H7 (cell line): ENCODE data around the gene HABP2. TPM values are rescaled to one million over a fixed set of nuclear protein-coding genes. Genes with fewer than 3 reads are reported as not detected.

Source experiments
- DNase-seq: peaks from one replicate; pipeline ENCODE4 v3.0.0; 2012
- H3K27me3 ChIP-seq: 2 replicates; pipeline ENCODE4 v1.6.0; 2011; ENCODE audit warnings: mild to moderate bottlenecking, low read length; ENCODE audit not compliant: control insufficient read depth, insufficient read depth
- H3K36me3 ChIP-seq: replicated peaks from 2 replicates; pipeline ENCODE4 v1.5.1; 2011; ENCODE audit warnings: low read length; ENCODE audit not compliant: control insufficient read depth, insufficient read depth
- H3K4me3 ChIP-seq: 2 replicates; pipeline ENCODE4 v1.5.1; 2011; ENCODE audit warnings: low read depth, mild to moderate bottlenecking, control low read depth, low read length, moderate library complexity; ENCODE audit not compliant: insufficient read depth
- total RNA-seq: library from RNA; depleted of rRNA; stranded (reverse); fragments of >200 nt; shearing (Covaris generic); gene quantifications from 2 replicates; pipeline ENCODE4 v1.2.3, GENCODE V29; 2014; rRNA removed

HABP2 gene
- total RNA-seq, 1 experiment from 2014 or later, result not detected

- no peak for DNase-seq
- Histone ChIP-seq H3K27me3 (no peaks in the 10 kb centered on the region), H3K36me3 (no peaks in the 10 kb centered on the region), H3K4me3 (no peak overlapping the region)
These were observed 78.2 kb downstream of the HABP2 start for GRCh38 chr10:113630929-113631533.

DNA sequence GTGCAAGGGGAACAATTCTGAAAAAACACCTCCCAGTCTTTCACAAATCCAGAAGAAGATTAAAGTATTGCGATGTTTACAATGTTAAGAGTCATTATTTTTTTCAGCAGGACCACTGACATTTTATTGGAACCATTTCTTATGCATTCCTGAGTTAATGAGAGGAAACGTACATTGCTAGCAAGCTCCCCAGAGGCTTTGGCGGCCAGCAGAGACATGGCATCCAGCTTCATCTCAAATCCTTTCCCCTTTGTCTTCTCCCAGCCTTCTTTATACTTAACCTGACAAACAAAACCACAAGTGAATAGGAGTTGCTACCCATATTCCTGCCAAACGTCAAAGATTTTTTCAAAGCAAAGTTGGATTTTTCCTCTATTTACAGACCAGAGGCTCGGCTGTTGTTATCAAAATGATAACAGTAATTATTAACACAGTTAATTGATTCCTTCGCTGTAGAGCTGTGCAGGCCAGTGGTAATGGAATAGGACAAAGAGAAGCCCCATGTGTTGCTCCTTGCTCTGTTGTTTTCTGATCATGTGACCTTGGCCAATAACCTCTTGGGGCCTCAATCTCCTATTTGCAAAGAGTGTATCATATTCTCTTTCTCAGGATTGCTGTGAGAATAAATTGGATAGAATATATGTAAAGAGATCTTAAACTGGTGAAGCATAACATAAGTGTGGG is 79.0 kb downstream of the HABP2 start:
- H3K36me3 ChIP-seq, result no peaks in the 10 kb centered on the region
- no peak for DNase-seq
- H3K27me3 ChIP-seq, result no peaks in the 10 kb centered on the region
- H3K4me3 ChIP-seq, result no peak overlapping the region

Other genes with a start within 250 kb of the HABP2 start
- 0.03 TPM in 1 of 2 replicates, not detected in the other for gene NRAP, start 111.0 kb downstream of the HABP2 start, total RNA-seq
- gene CASP7, start 126.9 kb downstream of the HABP2 start, total RNA-seq, result 4.9 and 6.9 TPM in 2 replicates
- not detected in 2 replicates for gene PLEKHS1, start 198.6 kb downstream of the HABP2 start, total RNA-seq